GM21360 (cell line): ENCODE measurements around the gene KCNAB2.

Source experiments
- ATAC-seq: cut with Tn5 transposase; IDR thresholded peaks from one replicate; pipeline ENCODE4 v1.9.1; 2021; ENCODE audit warnings: mild to moderate bottlenecking, moderate library complexity; ENCODE audit not compliant: unreplicated experiment

The KCNAB2 gene

GRCh38 chr1:6106321-6106731 lies 60.6 kb downstream of the KCNAB2 start:
- ATAC-seq: no peak

DNA sequence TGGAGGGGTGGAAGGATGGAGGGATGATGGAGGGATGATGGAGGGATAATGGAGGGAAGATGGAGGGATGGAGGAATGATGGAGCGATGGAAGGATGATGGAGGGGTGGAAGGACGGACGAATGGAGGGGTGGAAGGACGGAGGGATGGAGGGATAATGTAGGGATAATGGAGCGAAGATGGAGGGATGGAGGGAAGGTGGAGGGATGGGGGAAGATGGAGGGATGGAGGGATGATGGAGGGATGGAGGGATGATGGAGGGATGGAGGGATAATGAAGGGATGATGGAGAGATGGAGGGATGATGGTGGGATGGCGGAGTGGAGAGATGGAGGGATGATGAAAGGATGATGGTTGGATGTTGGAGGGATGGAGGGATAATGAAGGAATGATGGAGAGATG lies 61.3 kb downstream of the KCNAB2 start:
- ATAC-seq: no peak

DNA sequence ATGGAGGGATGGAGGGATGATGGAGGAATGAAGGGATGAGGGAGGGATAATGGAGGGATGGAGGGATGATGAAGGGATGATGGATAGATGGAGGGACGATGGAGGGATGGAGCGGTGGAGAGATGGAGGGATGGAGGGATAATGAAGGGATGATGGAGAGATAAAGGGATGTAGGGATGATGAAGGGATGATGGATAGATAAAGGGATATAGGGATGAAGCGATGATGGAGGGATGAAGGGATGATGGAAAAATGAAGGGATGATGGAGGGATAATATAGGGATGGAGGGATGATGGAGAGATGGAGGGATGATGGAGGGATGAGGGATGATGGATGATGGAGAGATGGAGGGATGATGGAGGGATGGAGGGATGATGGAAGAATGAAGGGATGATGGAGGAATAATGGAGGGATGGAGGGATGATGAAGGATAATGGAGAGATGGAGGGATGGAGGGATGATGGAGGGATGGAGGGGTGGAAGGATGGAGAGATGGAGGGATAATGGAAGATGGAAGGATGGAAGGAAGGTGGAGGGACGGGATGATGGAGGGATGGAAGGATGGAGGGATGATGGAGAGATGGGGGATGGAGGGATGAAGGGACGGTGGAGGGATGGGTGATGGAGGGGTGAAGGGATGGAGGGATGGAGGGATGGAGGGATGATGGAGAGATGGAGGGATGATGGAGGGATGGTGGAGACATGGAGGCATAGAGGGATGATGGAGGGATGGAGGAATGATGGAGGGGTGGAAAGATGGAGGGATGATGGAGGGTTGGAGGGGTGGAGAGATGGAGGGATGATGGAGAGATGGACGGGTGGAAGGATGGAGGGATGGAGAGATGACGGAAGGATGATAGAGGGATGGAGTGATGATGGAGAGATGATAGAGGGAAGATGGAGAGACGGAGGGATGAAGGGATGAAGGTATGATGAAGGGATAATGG lies 62.0 kb downstream of the KCNAB2 start:
- ATAC-seq: no peak

GRCh38 chr1:6108476-6108875 lies 62.8 kb downstream of the KCNAB2 start:
- ATAC-seq: no peak

GRCh38 chr1:6108937-6109614 lies 63.4 kb downstream of the KCNAB2 start:
- no peak for ATAC-seq

- no peak for ATAC-seq
Observed at GRCh38 chr1:6109688-6110087, 64.0 kb downstream of the KCNAB2 start.

- no peak for ATAC-seq
Observed at GRCh38 chr1:6110326-6110725, 64.6 kb downstream of the KCNAB2 start.

- no peak for ATAC-seq
Observed at GRCh38 chr1:6111571-6111970, 65.9 kb downstream of the KCNAB2 start.

DNA sequence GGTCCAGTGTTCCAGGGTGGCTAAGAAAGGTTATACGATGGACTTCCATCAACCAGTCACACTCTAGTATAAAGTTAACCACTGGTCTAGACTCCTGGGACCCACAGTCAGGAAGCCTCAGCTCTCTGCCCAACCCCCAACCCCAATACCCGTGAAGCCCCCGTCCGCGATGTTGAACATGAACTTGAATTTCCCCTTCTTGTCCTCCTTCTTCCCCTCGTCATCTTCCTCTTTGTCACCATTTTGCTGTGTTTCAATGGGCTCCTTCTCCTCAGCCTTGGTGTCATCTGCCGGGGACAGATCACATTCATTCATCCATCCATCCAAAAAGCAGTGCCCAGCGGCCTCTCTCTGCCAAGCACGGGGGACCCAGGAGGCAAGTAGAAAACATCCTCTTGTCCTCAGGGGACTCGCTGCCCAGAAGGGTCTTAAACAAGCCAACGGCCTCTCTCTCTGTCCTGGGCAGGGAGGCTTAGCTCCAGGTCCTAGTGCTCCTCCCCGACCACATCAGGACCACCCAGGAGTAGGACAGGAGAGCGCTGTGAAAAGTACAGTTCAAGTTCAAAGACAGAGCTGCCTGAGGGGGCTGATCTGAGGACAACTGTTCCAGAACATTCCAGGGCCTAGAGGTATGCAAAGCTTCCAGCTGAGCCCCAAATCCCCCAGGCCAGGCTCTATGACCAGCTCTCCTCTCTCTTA lies 66.5 kb downstream of the KCNAB2 start:
- ATAC-seq: no peak

DNA sequence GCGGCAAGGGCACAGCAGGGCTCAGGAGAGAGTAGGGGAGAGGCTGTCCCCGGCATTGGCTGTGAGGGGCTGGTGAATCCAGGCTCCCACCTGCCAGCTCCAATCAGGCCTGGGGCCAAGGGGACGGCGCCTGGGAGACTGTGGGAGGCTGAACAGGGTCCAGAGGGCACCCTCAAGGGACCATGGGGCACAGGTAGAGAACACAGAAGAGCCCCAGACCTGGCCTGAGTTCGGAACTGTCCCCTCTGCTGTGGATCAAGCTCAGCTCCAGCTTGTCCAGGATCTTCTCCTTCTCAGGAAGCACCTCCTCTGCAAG lies 67.0 kb downstream of the KCNAB2 start:
- ATAC-seq: no peak

DNA sequence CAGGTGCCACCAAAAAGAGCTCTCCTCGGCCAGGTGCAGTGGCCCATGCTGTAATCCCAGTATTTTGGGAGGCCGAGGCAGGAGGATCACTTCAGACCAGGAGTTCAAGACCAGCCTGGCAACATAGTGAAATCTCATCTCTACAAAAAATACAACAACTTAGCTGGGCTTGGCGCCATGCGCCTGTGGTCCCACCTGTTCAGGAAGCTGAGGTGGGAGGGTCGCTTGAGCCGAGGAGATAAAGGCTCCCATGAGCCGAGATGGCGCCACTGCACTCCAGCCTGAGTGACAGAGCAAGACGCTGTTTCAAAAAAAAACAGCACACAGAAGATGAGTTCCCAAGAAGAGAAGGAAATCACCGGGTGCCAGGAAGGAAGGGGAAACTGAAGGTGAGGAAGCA lies 67.4 kb downstream of the KCNAB2 start:
- no peak for ATAC-seq

- ATAC-seq: no peak
Observed at GRCh38 chr1:6113745-6114144, 68.1 kb downstream of the KCNAB2 start.

DNA sequence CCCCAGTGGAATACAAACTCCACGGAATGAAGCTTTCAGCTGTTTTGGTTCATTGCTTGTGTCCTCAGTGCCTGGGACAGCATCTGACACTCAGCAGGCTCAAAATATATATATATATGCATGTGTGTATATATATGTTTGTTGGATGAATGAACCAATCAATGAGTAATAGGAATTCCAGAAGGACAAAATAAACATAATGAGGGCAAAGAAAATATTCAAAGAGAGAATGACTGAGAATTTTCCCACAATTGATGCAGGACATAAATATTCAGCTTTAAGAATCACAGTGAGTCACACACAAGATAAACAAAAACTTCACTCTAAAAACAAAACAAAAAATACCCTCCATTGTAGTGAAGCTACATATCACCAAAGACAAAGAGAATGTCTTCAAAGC lies 70.4 kb downstream of the KCNAB2 start:
- ATAC-seq: no peak

DNA sequence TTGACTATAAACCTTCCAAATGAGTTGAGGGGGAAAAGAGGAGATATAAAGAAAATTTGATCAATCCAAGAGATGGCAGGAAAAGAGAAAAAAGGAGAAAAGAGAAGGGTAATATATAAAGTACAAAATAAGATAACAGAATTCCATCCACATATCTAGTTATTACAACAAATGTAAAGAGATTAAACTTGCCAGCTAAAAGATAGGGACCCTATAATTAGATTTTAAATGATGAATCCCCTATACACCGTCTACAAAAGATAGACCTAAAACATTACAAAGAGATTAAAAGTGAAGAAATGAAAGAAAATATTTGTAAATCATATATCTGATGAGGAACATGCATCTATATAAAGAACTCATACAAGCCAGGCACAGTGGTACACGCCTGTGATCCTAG lies 71.4 kb downstream of the KCNAB2 start:
- ATAC-seq: no peak

DNA sequence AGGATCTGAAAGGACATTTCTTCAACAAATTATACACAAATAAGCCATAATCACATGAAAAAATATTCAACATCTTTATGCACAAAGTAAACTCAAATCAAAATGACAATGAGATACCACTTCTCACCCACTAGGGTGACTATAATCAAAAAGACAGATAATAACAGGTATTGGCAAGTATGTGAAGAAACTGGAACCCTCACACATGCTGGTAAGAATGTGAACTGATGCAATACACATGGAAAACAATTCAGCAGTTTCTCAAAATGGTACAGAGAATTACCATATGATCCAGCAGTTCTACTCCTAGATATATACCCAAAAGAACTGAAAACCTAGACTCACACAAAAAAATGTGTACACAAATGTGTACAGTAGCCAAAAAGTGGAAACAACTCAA lies 71.9 kb downstream of the KCNAB2 start:
- ATAC-seq: no peak

DNA sequence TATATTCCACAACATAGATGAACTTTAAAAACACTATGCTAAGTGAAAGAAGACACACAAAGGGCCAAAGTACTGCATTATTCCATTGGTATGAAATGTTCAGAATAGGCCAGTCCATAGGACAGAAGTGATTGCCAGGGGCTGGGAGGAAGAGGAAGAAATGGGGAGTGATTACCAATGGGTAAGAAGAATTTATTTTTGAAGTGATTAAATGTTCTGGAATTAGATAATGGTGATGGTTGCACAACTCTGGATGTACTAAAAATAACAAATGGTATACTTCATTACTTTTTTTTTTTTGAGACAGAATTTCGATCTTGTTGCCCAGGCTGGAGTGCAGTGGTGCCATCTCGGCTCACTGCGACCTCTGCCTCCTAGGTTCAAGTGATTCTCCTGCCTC lies 72.7 kb downstream of the KCNAB2 start:
- no peak for ATAC-seq

- no peak for ATAC-seq
Observed at GRCh38 chr1:6121021-6121421, 75.3 kb downstream of the KCNAB2 start.

DNA sequence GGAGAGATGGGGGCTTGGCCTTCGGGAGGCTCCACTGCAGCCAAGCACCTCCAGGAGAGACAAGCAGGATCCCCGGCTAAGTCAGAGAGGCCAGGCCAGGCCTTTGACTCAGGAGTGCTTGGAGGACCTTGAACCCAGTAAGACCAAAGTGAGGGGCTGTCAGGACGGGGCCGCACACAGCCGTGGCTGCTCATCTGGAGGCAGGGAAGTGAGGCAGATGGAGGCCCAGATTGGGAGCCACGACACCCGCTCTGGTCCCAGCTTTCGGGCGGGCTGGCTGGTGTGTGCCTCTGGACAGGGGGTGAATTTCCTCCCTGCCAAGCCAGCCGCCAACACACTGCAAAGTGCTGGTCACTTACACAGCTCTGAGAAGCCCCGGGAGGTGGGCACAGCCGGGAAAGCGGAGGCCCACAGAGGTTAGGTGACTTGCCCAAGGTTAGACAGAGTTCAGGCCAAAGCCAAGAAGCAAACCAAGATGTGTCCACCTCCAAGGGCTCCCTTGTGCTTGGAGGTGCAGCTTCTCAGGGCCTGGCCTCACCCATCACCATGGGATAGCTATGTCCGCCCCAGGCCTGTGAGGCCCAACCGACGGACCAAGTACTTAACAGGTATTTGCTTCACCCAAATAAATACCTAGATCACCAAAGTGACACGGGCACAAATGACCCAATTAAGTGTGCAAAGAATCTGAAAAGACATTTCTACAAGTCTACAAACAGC lies 76.1 kb downstream of the KCNAB2 start:
- ATAC-seq: no peak

- no peak for ATAC-seq
Observed at GRCh38 chr1:6123083-6123482, 77.4 kb downstream of the KCNAB2 start.

- no peak for ATAC-seq
Observed at GRCh38 chr1:6123816-6124215, 78.1 kb downstream of the KCNAB2 start.

- no peak for ATAC-seq
Observed at GRCh38 chr1:6124341-6124740, 78.7 kb downstream of the KCNAB2 start.
